Measurements from ENCODE around the gene P2RY11.

P2RY11 gene

GRCh38 chr19:10076535-10076934 is 35.0 kb upstream of the P2RY11 start:
- CTCF ChIA-PET: no interaction called here
- POLR2A ChIA-PET (ENCODE audit: low non-redundant PET): no interaction called here
- TF ChIP-seq, protein P1, sequence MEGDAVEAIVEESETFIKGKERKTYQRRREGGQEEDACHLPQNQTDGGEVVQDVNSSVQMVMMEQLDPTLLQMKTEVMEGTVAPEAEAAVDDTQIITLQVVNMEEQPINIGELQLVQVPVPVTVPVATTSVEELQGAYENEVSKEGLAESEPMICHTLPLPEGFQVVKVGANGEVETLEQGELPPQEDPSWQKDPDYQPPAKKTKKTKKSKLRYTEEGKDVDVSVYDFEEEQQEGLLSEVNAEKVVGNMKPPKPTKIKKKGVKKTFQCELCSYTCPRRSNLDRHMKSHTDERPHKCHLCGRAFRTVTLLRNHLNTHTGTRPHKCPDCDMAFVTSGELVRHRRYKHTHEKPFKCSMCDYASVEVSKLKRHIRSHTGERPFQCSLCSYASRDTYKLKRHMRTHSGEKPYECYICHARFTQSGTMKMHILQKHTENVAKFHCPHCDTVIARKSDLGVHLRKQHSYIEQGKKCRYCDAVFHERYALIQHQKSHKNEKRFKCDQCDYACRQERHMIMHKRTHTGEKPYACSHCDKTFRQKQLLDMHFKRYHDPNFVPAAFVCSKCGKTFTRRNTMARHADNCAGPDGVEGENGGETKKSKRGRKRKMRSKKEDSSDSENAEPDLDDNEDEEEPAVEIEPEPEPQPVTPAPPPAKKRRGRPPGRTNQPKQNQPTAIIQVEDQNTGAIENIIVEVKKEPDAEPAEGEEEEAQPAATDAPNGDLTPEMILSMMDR (conservative IDR thresholded peaks at IDR 0.05; ENCODE audit: low read depth): no peak
- no peak for DNase-seq (ENCODE audit: low spot score)
- H3K27ac ChIP-seq: no peak overlapping the region

DNA sequence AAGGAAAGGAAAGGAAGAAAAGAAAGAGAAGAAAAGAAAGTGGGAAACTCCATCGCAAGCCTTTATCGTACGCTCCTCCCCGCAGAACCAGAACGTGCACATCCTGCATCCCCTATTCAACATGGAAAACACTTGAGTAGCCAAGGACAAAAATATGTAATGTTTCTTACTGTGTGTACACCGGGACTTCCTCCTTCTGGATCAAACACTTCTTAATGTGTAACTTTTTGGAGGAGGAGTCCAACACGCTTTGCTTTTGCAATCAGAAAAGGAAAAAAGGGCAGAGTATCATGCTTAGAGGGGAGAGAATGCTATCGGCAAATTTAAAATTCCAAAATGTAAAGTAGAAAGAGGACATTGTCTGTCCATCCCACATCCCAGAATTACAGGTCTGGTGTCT is 33.2 kb upstream of the P2RY11 start:
- ChIA-PET POLR2A (ENCODE audit: low non-redundant PET) (no interaction called here), CTCF (no interaction called here)
- DNase-seq (ENCODE audit: low spot score): no peak
- H3K27ac ChIP-seq: no peak overlapping the region
- TF ChIP-seq, protein P1 (conservative IDR thresholded peaks at IDR 0.05; ENCODE audit: low read depth): no peak

DNA sequence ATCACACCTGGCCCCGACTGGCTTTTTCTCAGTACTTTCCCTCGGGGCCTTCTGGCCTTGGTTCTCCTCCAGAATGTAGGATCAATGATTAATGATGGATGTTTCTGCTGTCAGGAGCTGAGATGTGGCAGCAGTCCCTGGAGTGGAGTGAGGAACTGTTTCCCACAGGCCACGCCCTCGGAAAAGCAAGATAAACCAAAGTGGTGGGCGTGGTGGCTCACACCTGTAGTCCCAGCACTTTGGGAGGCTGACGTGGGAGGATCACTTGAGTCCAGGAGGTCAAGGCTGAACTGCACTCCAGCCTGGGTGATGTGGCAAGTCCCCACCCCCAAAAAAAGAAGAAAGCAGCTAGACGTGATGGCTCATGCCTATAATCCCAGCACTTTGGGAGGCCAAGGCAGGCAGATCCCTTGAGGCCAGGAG is 32.5 kb upstream of the P2RY11 start:
- no peak overlapping the region for H3K27ac ChIP-seq
- ChIA-PET POLR2A (ENCODE audit: low non-redundant PET) (no interaction called here), CTCF (interaction anchor here (0.6 kb wide), 2 partner anchors 11 to 52 kb away, joined by 3 to 4 read pairs; no protein-coding TSS in a partner anchor)
- TF ChIP-seq, protein P1 (conservative IDR thresholded peaks at IDR 0.05; ENCODE audit: low read depth): no peak
- DNase-seq (ENCODE audit: low spot score): no peak

DNA sequence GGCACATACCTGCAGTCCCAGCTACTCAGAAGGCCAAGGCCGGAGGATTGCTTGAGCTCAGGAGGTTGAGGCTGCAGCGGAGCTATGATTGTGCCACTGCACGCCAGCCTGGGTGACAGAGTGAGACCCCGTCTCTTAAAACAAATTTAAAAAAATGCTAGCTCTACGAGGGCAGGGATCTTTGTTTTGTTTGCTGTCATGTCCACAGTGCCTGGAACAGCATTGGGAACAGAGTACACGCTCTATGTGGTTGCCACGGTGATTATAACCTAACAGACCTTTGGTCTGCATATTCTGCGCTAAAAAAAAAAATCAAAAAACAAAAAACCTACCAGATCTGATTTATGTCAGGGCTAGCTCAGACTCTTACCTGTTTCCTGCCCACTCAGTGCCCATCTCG is 27.6 kb upstream of the P2RY11 start:
- H3K27ac ChIP-seq: no peak overlapping the region
- TF ChIP-seq, protein P1 (conservative IDR thresholded peaks at IDR 0.05; ENCODE audit: low read depth): no peak
- ChIA-PET CTCF (no interaction called here), POLR2A (ENCODE audit: low non-redundant PET) (no interaction called here)
- no peak for DNase-seq (ENCODE audit: low spot score)

GRCh38 chr19:10084803-10085202 is 26.7 kb upstream of the P2RY11 start:
- POLR2A ChIA-PET (ENCODE audit: low non-redundant PET): no interaction called here
- no peak overlapping the region for H3K27ac ChIP-seq
- CTCF ChIA-PET: interaction anchor here (0.7 kb wide), 1 partner anchor 316 kb away, joined by 4 read pairs; no protein-coding TSS in a partner anchor

DNA sequence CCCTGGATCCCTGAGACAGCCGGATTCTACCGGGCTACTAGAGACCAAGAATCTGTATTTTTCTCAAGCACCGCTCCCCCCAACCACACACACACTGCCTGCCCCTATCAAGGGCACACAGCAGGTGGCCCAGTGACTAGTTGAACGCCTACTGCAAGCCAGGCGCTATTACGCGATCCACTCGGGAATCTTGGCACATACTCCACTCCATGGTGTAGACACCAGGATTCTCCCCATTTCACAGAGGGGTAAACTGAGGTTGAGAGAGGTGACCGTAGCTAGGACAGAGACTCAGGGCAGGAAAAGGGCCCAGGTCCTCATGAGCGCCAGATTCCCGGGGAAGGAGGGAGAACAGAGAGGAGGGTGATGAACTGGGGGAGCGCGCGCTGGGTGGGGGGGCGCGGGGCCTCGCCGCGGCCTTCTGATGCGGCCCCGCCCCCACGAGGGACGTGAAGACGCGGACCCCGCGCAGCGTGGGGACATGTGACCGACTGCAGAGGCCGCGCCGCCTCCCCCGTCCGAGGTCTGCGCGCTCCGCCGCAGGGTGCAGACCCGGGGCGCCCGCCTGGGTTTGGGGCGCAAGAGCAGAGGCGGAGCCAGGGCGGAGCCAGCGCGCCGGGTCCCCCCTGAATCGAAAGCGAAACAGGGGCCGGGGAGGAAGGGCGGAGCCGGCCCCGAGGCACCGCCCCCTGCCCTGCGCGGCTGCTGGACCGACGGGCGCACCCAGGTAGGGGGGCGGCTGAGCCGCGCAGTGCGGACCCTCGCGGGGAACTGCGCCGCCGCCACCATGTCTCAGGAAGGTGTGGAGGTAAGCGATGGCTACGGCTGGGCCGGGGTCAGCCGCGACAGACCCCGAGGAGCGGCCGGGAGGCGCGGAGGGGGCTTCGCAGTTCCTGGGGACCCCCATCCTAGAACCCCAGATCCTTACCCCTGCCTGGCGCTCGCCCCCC is 25.6 kb upstream of the P2RY11 start, which contains the start of gene SHFL:
Gene SHFL, plus strand, starts transcription at position 677 of the 950 bp plus-strand sequence. Its CDS starts 111 bp downstream, at position 788.
- ChIA-PET CTCF (no interaction called here), POLR2A (ENCODE audit: low non-redundant PET) (no interaction called here)
- H3K27ac ChIP-seq: peak within 1 kb of the TSS; percentile 72
- TF ChIP-seq, protein P1 (conservative IDR thresholded peaks at IDR 0.05; ENCODE audit: low read depth): no peak
- DNase-seq (ENCODE audit: low spot score): peak; percentile 88

More at GRCh38 chr19:10084803-10085202, 26.7 kb upstream of the P2RY11 start:
- no peak for DNase-seq (ENCODE audit: low spot score)
- TF ChIP-seq, protein P1 (conservative IDR thresholded peaks at IDR 0.05; ENCODE audit: low read depth): no peak

Measured in RWPE1 (cell line).